Keratinocyte (primary cell): ENCODE data around the gene FSHB. TPM values are rescaled to one million over a fixed set of nuclear protein-coding genes. Genes with fewer than 3 reads are reported as not detected.
"Not testable (repeated sequence)": the region's sequence is repeated elsewhere in the genome, so short reads cannot be mapped to it uniquely, and the experiment has no call there.

Source experiments
- DNase-seq: peaks from one replicate; pipeline ENCODE4 v3.0.0-alpha.2; 2011; ENCODE audit warnings: low read depth, missing footprints, low spot score
- FAIRE-seq: peaks from 2 replicates; lab custom pipeline; 2011; peaks lifted over from hg19 to GRCh38; lab: Jason Lieb, UNC
- H2AFZ ChIP-seq: 2 replicates; pipeline ENCODE4 v1.6.0; 2012; ENCODE audit warnings: low read length, control low read depth, inconsistent platforms; ENCODE audit not compliant: control insufficient read depth
- H3K27ac ChIP-seq: 2 replicates; pipeline ENCODE4 v1.5.1; 2011; ENCODE audit warnings: low read length; ENCODE audit not compliant: control insufficient read depth, insufficient read depth
- H3K27me3 ChIP-seq: 3 replicates; pipeline ENCODE4 v1.6.0; 2011; ENCODE audit warnings: low read length; ENCODE audit not compliant: control insufficient read depth, insufficient read depth; ENCODE audit errors: extremely low read depth
- H3K36me3 ChIP-seq, 2 experiments: 2 replicates in 1 of 2; 3 replicates in 1 of 2; pipeline ENCODE4 v1.5.1; 2011; ENCODE audit warnings: low read length in 2 of 2, mild to moderate bottlenecking in 1 of 2; ENCODE audit not compliant: control insufficient read depth in 2 of 2, insufficient read depth in 2 of 2; ENCODE audit errors: extremely low read depth in 1 of 2
- H3K4me1 ChIP-seq: 3 replicates; pipeline ENCODE4 v1.5.1; 2011; ENCODE audit warnings: low read length; ENCODE audit not compliant: control insufficient read depth, insufficient read depth; ENCODE audit errors: extremely low read depth
- H3K4me2 ChIP-seq: 3 replicates; pipeline ENCODE4 v1.6.0; 2011; ENCODE audit warnings: low read depth, low read length; ENCODE audit not compliant: control insufficient read depth, insufficient read depth; ENCODE audit errors: extremely low read depth
- H3K4me3 ChIP-seq, 3 experiments: fragments of 200-600 bp in 1 of 3; sonication (generic) in 1 of 3; 2 replicates in 2 of 3; 3 replicates in 1 of 3; pipeline ENCODE4 v1.5.1; 2011 to 2016; ENCODE audit warnings: low read length in 3 of 3, mild to moderate bottlenecking in 3 of 3, control low read depth in 2 of 3, inconsistent platforms in 1 of 3, low read depth in 1 of 3, mixed read lengths in 1 of 3, mixed run types in 1 of 3, moderate library complexity in 1 of 3; ENCODE audit not compliant: control insufficient read depth in 2 of 3, insufficient read depth in 2 of 3; ENCODE audit errors: extremely low read depth in 1 of 3
- H3K79me2 ChIP-seq: 2 replicates; pipeline ENCODE4 v1.6.0; 2012; ENCODE audit warnings: low read length; ENCODE audit not compliant: control insufficient read depth, insufficient read depth
- H3K9ac ChIP-seq: 3 replicates; pipeline ENCODE4 v1.6.0; 2011; ENCODE audit warnings: low read length; ENCODE audit not compliant: control insufficient read depth, insufficient read depth; ENCODE audit errors: extremely low read depth
- H3K9me1 ChIP-seq: 3 replicates; pipeline ENCODE4 v1.6.0; 2011; ENCODE audit warnings: low read length; ENCODE audit not compliant: control insufficient read depth, insufficient read depth; ENCODE audit errors: extremely low read depth
- H3K9me3 ChIP-seq: 2 replicates; pipeline ENCODE4 v1.5.1; 2012; ENCODE audit warnings: low read depth, low read length; ENCODE audit not compliant: control insufficient read depth
- H4K20me1 ChIP-seq: 3 replicates; pipeline ENCODE4 v1.6.0; 2011; ENCODE audit warnings: low read length; ENCODE audit not compliant: control insufficient read depth, insufficient read depth; ENCODE audit errors: extremely low read depth
- dilution Hi-C: fragments of 300-500 bp; cut with MboI; formaldehyde crosslinking; loops from one replicate; pipeline ENCODE4 v1.7.0; 2020; ENCODE audit warnings: low sequenced_read_pairs; ENCODE audit not compliant: extremely low pct_ligation_motif_present
- polyA plus RNA-seq, 5 experiments: library from polyadenylated mRNA; depleted of rRNA in 3 of 5; stranded (reverse) in 3 of 5; stranded (forward) in 1 of 5; unstranded in 1 of 5; fragments of >200 nt; gene quantifications; 1 replicate in 1 of 5; 2 replicates in 3 of 5; 3 replicates in 1 of 5; pipeline versions ENCODE4 v1.2.1 to v1.2.3, GENCODE V29; 2011 to 2012; ENCODE audit warnings: missing spikeins in 2 of 5, low read depth in 1 of 5, low replicate concordance in 1 of 5
- TF ChIP-seq, protein P1 (sequence below), 3 experiments: IDR thresholded peaks in 1 of 3; conservative IDR thresholded peaks in 1 of 3; optimal IDR thresholded peaks in 1 of 3; 2 replicates in 2 of 3; 3 replicates in 1 of 3; pipeline versions ENCODE3 to v1.5.1; 2011; ENCODE audit warnings: low read length in 3 of 3, mild to moderate bottlenecking in 3 of 3, moderate library complexity in 2 of 3, control low read depth in 1 of 3, inconsistent platforms in 1 of 3; ENCODE audit not compliant: insufficient read depth in 2 of 3; ENCODE audit errors: extremely low read depth in 1 of 3

The FSHB gene
- polyA plus RNA-seq, 1 donor (not counting 4 experiments of a cell fraction or from before 2014, with no cell fraction given) = not detected

GRCh38 chr11:30197869-30198268, 32.9 kb upstream of the FSHB start:
- FAIRE-seq (peak; percentile 91), DNase-seq (peak; percentile 84)
- Histone ChIP-seq H3K9me3 (no peaks in the 10 kb centered on the region), H3K36me3 (no peaks in the 10 kb centered on the region), H3K4me1 (peaks cover 15% of the 10 kb centered on the region), H3K79me2 (no peaks in the 10 kb centered on the region), H3K9me1 (no peaks in the 10 kb centered on the region), H3K4me2 (peak overlapping the region; percentile 50), H3K4me3 (no peak overlapping the region), H3K27me3 (no peaks in the 10 kb centered on the region), H4K20me1 (no peaks in the 10 kb centered on the region), H3K9ac (no peak overlapping the region), H3K27ac (peak overlapping the region; percentile 46), H2AFZ (peak overlapping the region; percentile 41)
- TF ChIP-seq, protein P1, sequence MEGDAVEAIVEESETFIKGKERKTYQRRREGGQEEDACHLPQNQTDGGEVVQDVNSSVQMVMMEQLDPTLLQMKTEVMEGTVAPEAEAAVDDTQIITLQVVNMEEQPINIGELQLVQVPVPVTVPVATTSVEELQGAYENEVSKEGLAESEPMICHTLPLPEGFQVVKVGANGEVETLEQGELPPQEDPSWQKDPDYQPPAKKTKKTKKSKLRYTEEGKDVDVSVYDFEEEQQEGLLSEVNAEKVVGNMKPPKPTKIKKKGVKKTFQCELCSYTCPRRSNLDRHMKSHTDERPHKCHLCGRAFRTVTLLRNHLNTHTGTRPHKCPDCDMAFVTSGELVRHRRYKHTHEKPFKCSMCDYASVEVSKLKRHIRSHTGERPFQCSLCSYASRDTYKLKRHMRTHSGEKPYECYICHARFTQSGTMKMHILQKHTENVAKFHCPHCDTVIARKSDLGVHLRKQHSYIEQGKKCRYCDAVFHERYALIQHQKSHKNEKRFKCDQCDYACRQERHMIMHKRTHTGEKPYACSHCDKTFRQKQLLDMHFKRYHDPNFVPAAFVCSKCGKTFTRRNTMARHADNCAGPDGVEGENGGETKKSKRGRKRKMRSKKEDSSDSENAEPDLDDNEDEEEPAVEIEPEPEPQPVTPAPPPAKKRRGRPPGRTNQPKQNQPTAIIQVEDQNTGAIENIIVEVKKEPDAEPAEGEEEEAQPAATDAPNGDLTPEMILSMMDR (optimal IDR thresholded peaks at IDR 0.05 in 1 of 3, IDR thresholded peaks at IDR 0.05 in 1 of 3, conservative IDR thresholded peaks at IDR 0.05 in 1 of 3; ENCODE audit: extremely low read depth in 1 of 3, insufficient read depth in 2 of 3, low read length in 3 of 3) = no peak
- dilution Hi-C loops = no loop called here

- H3K4me3 ChIP-seq, dilution Hi-C loops, H3K27me3 ChIP-seq, H4K20me1 ChIP-seq, H3K9me1 ChIP-seq, DNase-seq, FAIRE-seq, H3K27ac ChIP-seq, H3K79me2 ChIP-seq, H3K9me3 ChIP-seq, H3K36me3 ChIP-seq, H3K9ac ChIP-seq, H3K4me2 ChIP-seq, H2AFZ ChIP-seq, H3K4me1 ChIP-seq: not testable (repeated sequence)
These were observed 27.8 kb upstream of the FSHB start for GRCh38 chr11:30202989-30203388.

GRCh38 chr11:30203850-30204249, 27.0 kb upstream of the FSHB start:
- no peak overlapping the region for H3K4me2 ChIP-seq
- no peak overlapping the region for H2AFZ ChIP-seq
- H3K9me3 ChIP-seq = no peaks in the 10 kb centered on the region
- TF ChIP-seq, protein P1 (optimal IDR thresholded peaks at IDR 0.05 in 1 of 3, IDR thresholded peaks at IDR 0.05 in 1 of 3, conservative IDR thresholded peaks at IDR 0.05 in 1 of 3; ENCODE audit: extremely low read depth in 1 of 3, insufficient read depth in 2 of 3, low read length in 3 of 3) = no peak
- H3K27ac ChIP-seq = no peak overlapping the region
- no peaks in the 10 kb centered on the region for H4K20me1 ChIP-seq
- no peaks in the 10 kb centered on the region for H3K79me2 ChIP-seq
- FAIRE-seq (no peak), DNase-seq (no peak)
- no peaks in the 10 kb centered on the region for H3K9me1 ChIP-seq
- dilution Hi-C loops = no loop called here
- H3K4me1 ChIP-seq = no peaks in the 10 kb centered on the region
- no peaks in the 10 kb centered on the region for H3K27me3 ChIP-seq
- no peaks in the 10 kb centered on the region for H3K36me3 ChIP-seq
- no peak overlapping the region for H3K4me3 ChIP-seq
- H3K9ac ChIP-seq = no peak overlapping the region
